KMS-11 (cell line): Measurements from ENCODE around the gene SPEM3.
"Not testable (repeated sequence)": the region's sequence is repeated elsewhere in the genome, so short reads cannot be mapped to it uniquely, and the experiment has no call there.

ENCODE experiments used
- H2AFZ ChIP-seq: fragments of 200-600 bp; sonication (generic); 2 replicates; pipeline ENCODE4 v1.6.1; 2016; ENCODE audit warnings: antibody characterized with exemption, mixed run types, low read depth
- H3K27ac ChIP-seq: fragments of 200-600 bp; sonication (generic); 2 replicates; pipeline ENCODE4 v1.6.1; 2016; ENCODE audit warnings: mild to moderate bottlenecking, mixed run types
- H3K27me3 ChIP-seq: fragments of 200-600 bp; sonication (generic); 2 replicates; pipeline ENCODE4 v1.6.1; 2017; ENCODE audit warnings: mild to moderate bottlenecking, low read depth, mixed run types, moderate library complexity; ENCODE audit not compliant: insufficient read depth
- H3K36me3 ChIP-seq: fragments of 200-600 bp; sonication (generic); 2 replicates; pipeline ENCODE4 v1.6.1; 2017; ENCODE audit warnings: mild to moderate bottlenecking, mixed run types; ENCODE audit not compliant: insufficient read depth
- H3K4me1 ChIP-seq: fragments of 200-600 bp; sonication (generic); 2 replicates; pipeline ENCODE4 v1.6.1; 2016; ENCODE audit warnings: mild to moderate bottlenecking, low read depth, mixed run types; ENCODE audit not compliant: poor library complexity, severe bottlenecking
- H3K4me2 ChIP-seq: fragments of 200-600 bp; sonication (generic); 2 replicates; pipeline ENCODE4 v1.7.0; 2016; ENCODE audit warnings: mild to moderate bottlenecking, mixed run types
- H3K4me3 ChIP-seq: fragments of 200-600 bp; sonication (generic); IDR thresholded peaks from 2 replicates; pipeline ENCODE4 v1.6.1; 2017; ENCODE audit warnings: low read depth, low read length, mixed read lengths; ENCODE audit not compliant: insufficient read depth
- H3K79me2 ChIP-seq: fragments of 200-600 bp; sonication (generic); 2 replicates; pipeline ENCODE4 v1.6.1; 2016; ENCODE audit warnings: low read depth, mixed run types; ENCODE audit not compliant: insufficient read depth
- H3K9ac ChIP-seq: fragments of 200-600 bp; sonication (generic); 2 replicates; pipeline ENCODE4 v1.6.1; 2016; ENCODE audit warnings: mild to moderate bottlenecking, mixed run types
- H4K20me1 ChIP-seq: fragments of 200-600 bp; sonication (generic); 2 replicates; pipeline ENCODE4 v1.6.1; 2016; ENCODE audit warnings: mild to moderate bottlenecking, mixed run types; ENCODE audit not compliant: insufficient read depth
- TF ChIP-seq, protein P1 (sequence below): fragments of 200-600 bp; sonication (generic); conservative IDR thresholded peaks from 2 replicates; pipeline ENCODE4 v1.6.1; 2017; ENCODE audit warnings: low read depth, mild to moderate bottlenecking, antibody characterized with exemption, low read length, moderate library complexity, mixed read lengths

Gene SPEM3

DNA sequence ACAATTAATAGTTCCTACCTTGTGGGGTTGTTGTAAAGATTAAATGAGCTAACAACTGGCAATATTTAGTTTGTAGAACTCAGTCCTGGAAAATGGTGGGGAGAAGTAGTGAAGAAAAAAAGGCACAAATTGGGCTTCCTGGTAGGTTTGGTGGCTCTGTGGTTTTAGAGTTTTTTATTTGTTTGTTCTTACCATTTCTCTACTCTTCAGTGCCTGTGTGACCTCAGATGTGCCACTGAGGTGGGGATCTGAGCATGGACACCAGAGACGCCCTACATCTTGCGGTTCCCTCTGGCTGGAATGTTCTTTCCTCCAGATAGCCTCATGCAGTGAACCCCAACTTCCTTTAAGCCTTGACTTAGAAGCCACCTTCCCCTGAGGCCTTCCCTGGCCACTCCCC lies 43.1 kb downstream of the SPEM3 start:
- Histone ChIP-seq H3K79me2 (no peaks in the 10 kb centered on the region), H3K9ac (no peak overlapping the region), H2AFZ (no peak overlapping the region), H3K4me1 (no peaks in the 10 kb centered on the region), H3K27ac (no peak overlapping the region), H3K27me3 (no peaks in the 10 kb centered on the region), H3K4me3 (no peak overlapping the region), H3K36me3 (no peaks in the 10 kb centered on the region), H3K4me2 (no peak overlapping the region), H4K20me1 (no peaks in the 10 kb centered on the region)
- TF ChIP-seq, protein P1, sequence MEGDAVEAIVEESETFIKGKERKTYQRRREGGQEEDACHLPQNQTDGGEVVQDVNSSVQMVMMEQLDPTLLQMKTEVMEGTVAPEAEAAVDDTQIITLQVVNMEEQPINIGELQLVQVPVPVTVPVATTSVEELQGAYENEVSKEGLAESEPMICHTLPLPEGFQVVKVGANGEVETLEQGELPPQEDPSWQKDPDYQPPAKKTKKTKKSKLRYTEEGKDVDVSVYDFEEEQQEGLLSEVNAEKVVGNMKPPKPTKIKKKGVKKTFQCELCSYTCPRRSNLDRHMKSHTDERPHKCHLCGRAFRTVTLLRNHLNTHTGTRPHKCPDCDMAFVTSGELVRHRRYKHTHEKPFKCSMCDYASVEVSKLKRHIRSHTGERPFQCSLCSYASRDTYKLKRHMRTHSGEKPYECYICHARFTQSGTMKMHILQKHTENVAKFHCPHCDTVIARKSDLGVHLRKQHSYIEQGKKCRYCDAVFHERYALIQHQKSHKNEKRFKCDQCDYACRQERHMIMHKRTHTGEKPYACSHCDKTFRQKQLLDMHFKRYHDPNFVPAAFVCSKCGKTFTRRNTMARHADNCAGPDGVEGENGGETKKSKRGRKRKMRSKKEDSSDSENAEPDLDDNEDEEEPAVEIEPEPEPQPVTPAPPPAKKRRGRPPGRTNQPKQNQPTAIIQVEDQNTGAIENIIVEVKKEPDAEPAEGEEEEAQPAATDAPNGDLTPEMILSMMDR = no peak

- not testable (repeated sequence) for H2AFZ ChIP-seq, H3K4me1 ChIP-seq, H3K27me3 ChIP-seq, H3K79me2 ChIP-seq, H3K4me2 ChIP-seq, H4K20me1 ChIP-seq, H3K27ac ChIP-seq, H3K36me3 ChIP-seq, H3K4me3 ChIP-seq, H3K9ac ChIP-seq
These were observed 46.1 kb downstream of the SPEM3 start for GRCh38 chr17:7474767-7475166.

DNA sequence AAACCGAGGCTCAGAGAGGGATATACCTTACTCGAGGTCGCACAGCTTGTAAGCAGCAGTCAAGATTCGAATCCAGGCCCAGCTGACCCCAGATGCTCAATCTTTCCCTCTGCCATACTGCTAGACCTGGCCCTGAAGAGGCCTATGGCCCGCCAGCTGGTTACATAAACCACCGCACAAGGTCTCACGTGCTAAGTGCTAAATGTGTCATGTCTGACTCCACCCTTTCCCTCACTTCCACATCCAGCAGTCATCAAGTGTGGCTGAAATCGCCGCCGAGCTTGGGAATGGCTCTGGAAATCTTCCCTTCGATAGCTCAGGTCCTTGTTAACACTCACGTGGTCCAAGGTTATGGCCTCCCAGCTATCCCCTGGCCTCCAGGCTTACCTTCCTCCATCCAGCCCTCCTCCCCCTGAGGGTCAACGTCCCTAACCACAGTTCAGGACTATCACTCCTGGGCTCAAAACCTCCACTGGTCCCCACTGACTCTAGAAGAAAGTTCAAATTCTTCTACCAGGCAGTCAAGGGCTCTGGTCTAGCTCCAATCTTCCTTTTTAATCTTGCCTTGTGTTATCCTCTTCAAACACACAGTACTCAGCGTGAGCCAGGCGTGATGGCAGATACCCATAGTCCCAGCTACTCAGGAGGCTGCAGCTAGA lies 47.2 kb downstream of the SPEM3 start:
- TF ChIP-seq, protein P1 = no peak
- no peaks in the 10 kb centered on the region for H3K27me3 ChIP-seq
- H4K20me1 ChIP-seq = no peaks in the 10 kb centered on the region
- no peak overlapping the region for H2AFZ ChIP-seq
- H3K4me3 ChIP-seq = no peak overlapping the region
- no peaks in the 10 kb centered on the region for H3K79me2 ChIP-seq
- H3K27ac ChIP-seq = no peak overlapping the region
- no peak overlapping the region for H3K9ac ChIP-seq
- H3K36me3 ChIP-seq = no peaks in the 10 kb centered on the region
- no peaks in the 10 kb centered on the region for H3K4me1 ChIP-seq
- H3K4me2 ChIP-seq = no peak overlapping the region

- H3K36me3 ChIP-seq = no peaks in the 10 kb centered on the region
- H2AFZ ChIP-seq = no peak overlapping the region
- H3K79me2 ChIP-seq = no peaks in the 10 kb centered on the region
- H3K4me3 ChIP-seq = no peak overlapping the region
- H3K4me1 ChIP-seq = no peaks in the 10 kb centered on the region
- no peak overlapping the region for H3K4me2 ChIP-seq
- no peaks in the 10 kb centered on the region for H4K20me1 ChIP-seq
- no peak overlapping the region for H3K9ac ChIP-seq
- TF ChIP-seq, protein P1 = no peak
- no peaks in the 10 kb centered on the region for H3K27me3 ChIP-seq
- H3K27ac ChIP-seq = no peak overlapping the region
These were observed 47.8 kb downstream of the SPEM3 start for GRCh38 chr17:7476494-7476893.

GRCh38 chr17:7476951-7477350 lies 48.3 kb downstream of the SPEM3 start:
- H3K4me3 ChIP-seq = no peak overlapping the region
- H4K20me1 ChIP-seq = no peaks in the 10 kb centered on the region
- H3K27ac ChIP-seq = no peak overlapping the region
- no peak overlapping the region for H3K4me2 ChIP-seq
- H3K9ac ChIP-seq = no peak overlapping the region
- H2AFZ ChIP-seq = no peak overlapping the region
- no peaks in the 10 kb centered on the region for H3K4me1 ChIP-seq
- H3K27me3 ChIP-seq = no peaks in the 10 kb centered on the region
- TF ChIP-seq, protein P1 = no peak
- no peaks in the 10 kb centered on the region for H3K36me3 ChIP-seq
- H3K79me2 ChIP-seq = no peaks in the 10 kb centered on the region
